ENCODE results near the gene ATL2.
"Not testable (repeated sequence)": the region's sequence is repeated elsewhere in the genome, so short reads cannot be mapped to it uniquely, and the experiment has no call there.

The ATL2 gene

GRCh38 chr2:38377050-38377828, at the start of gene ATL2:
Gene ATL2 (minus strand): TSS chr2:38377273. CDS start chr2:38377260, 13 bp downstream.
- peak; percentile 90 for DNase-seq (ENCODE audit: low spot score)

GRCh38 chr2:38423763-38424162, 46.7 kb upstream of the ATL2 start:
- no peak for DNase-seq (ENCODE audit: low spot score)

- DNase-seq (ENCODE audit: low spot score), result no peak
These were observed 44.4 kb upstream of the ATL2 start for GRCh38 chr2:38421274-38422056.

- DNase-seq (ENCODE audit: low spot score), result no peak
These were observed 42.4 kb upstream of the ATL2 start for GRCh38 chr2:38419499-38419898.

GRCh38 chr2:38418735-38419134, 41.7 kb upstream of the ATL2 start:
- DNase-seq (ENCODE audit: low spot score), result no peak

- no peak for DNase-seq (ENCODE audit: low spot score)
These were observed 40.9 kb upstream of the ATL2 start for GRCh38 chr2:38417745-38418689.

GRCh38 chr2:38416296-38417036, 39.4 kb upstream of the ATL2 start:
- no peak for DNase-seq (ENCODE audit: low spot score)

GRCh38 chr2:38415728-38416291, 38.7 kb upstream of the ATL2 start:
- DNase-seq (ENCODE audit: low spot score), result no peak

- DNase-seq (ENCODE audit: low spot score), result no peak
These were observed 38.0 kb upstream of the ATL2 start for GRCh38 chr2:38415023-38415422.

- DNase-seq (ENCODE audit: low spot score), result not testable (repeated sequence)
These were observed 35.3 kb upstream of the ATL2 start for GRCh38 chr2:38412235-38412871.

- DNase-seq (ENCODE audit: low spot score), result no peak
These were observed 32.4 kb upstream of the ATL2 start for GRCh38 chr2:38409156-38410102.

- DNase-seq (ENCODE audit: low spot score), result no peak
These were observed 30.1 kb upstream of the ATL2 start for GRCh38 chr2:38407111-38407682.

GRCh38 chr2:38406597-38407110, 29.6 kb upstream of the ATL2 start:
- DNase-seq (ENCODE audit: low spot score), result no peak

GRCh38 chr2:38405917-38406596, 29.0 kb upstream of the ATL2 start:
- DNase-seq (ENCODE audit: low spot score), result no peak

- no peak for DNase-seq (ENCODE audit: low spot score)
These were observed 23.4 kb upstream of the ATL2 start for GRCh38 chr2:38400513-38400912.

- no peak for DNase-seq (ENCODE audit: low spot score)
These were observed 21.7 kb upstream of the ATL2 start for GRCh38 chr2:38398739-38399138.

- peak; percentile 22 for DNase-seq (ENCODE audit: low spot score)
These were observed 17.8 kb upstream of the ATL2 start for GRCh38 chr2:38394903-38395341.

GRCh38 chr2:38394041-38394440, 17.0 kb upstream of the ATL2 start:
- no peak for DNase-seq (ENCODE audit: low spot score)
